ENCODE data around the gene KRT79.

Gene KRT79

DNA sequence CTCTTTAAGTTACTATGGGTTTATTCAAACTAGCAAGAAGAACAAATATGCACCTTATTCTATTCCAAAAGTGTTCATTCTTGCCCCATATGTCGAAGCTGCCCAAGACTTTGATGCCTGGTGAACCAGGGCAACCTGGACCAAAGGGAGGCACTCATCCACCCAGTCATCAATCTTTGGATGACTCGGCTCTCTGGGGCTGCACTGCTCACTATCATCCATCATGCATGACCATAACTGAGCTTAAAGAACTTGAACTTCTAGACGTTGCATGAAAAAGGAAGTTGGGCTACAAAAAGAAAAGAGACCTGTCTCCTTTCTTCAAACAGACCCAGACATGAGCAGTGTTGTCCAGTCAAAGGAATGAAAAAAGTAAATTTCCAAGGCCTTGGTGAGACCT is 21.4 kb downstream of the KRT79 start:
- no peak for DNase-seq (ENCODE audit: extremely low read depth, low read depth)
- TF ChIP-seq, protein P1, sequence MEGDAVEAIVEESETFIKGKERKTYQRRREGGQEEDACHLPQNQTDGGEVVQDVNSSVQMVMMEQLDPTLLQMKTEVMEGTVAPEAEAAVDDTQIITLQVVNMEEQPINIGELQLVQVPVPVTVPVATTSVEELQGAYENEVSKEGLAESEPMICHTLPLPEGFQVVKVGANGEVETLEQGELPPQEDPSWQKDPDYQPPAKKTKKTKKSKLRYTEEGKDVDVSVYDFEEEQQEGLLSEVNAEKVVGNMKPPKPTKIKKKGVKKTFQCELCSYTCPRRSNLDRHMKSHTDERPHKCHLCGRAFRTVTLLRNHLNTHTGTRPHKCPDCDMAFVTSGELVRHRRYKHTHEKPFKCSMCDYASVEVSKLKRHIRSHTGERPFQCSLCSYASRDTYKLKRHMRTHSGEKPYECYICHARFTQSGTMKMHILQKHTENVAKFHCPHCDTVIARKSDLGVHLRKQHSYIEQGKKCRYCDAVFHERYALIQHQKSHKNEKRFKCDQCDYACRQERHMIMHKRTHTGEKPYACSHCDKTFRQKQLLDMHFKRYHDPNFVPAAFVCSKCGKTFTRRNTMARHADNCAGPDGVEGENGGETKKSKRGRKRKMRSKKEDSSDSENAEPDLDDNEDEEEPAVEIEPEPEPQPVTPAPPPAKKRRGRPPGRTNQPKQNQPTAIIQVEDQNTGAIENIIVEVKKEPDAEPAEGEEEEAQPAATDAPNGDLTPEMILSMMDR (IDR thresholded peaks at IDR 0.05; ENCODE audit: low read depth, low read length) = no peak

DNA sequence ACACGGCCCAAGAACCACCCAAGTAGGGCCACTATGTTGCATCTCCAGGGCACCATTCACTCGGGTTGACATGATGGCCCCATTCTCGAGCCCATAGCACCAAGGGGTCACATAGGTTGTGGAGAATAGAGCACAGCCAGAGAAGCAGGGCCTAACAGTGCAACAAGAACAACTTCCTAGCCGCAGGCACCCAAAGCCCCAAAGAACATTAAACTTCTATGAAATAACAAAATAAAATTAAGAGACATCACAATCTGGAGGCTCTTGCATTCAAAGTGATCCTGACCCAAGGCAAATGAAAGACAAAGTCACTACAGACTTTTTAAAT is 22.1 kb downstream of the KRT79 start:
- TF ChIP-seq, protein P1 (IDR thresholded peaks at IDR 0.05; ENCODE audit: low read depth, low read length) = no peak
- no peak for DNase-seq (ENCODE audit: extremely low read depth, low read depth)

DNA sequence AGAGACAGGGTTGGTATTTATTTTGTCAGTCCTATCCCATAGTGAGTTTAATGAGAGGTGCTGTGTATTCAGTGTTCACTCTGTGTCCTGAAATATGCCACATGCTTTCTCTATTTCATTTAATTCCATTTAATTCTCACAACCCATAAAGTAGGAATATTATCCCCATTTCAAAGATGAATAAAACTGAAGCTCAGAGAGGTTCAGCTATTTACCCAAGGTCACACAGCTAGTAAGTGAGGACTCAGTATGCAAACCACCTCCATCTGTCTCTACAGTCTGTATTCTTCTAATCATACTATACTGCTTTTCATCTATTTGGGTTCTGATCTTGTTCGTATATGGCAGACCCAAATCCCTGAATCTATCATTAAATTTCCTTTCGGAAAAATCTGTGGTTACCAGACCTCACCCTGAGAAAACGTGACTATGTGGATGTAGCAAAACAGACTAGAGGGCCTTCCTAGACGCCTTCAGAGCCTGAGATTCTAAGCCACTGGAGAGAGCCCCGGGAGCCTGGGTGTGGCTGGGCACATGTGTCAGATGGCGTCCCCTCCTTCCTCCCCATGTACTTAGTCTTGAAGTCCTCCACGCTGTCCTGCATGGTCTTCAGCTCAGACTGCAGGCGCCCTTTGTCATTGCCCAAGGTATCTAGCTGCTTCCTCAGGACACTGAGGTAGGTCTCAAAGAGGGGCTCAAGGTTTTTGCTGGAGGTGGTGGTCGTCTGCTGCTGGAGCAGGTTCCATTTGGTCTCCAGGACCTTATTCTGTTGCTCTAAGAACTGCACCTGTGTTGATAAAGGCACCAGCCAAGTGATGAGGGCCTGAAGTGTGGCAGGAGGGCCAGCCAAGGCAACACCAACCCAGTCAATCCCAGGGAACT is 22.7 kb downstream of the KRT79 start:
- TF ChIP-seq, protein P1 (IDR thresholded peaks at IDR 0.05; ENCODE audit: low read depth, low read length) = no peak
- no peak for DNase-seq (ENCODE audit: extremely low read depth, low read depth)

DNA sequence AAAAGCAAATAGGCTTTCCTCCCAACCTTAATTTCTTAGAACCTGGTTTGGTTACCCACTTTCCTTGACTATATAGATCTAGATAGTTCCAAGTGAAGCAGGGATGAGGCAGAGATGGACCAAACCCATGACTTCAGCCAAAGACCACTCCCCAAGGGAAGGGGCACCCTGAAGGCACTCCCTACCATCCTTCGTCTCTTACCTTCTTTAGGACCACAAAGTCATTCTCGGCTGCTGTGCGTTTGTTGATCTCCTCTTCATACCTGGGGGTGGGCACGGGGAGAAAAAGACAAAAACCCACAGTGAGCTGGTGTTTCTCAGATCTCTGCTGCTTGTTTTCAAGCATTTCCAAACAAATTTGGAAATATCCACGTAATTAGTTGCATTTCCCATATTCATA is 23.6 kb downstream of the KRT79 start:
- TF ChIP-seq, protein P1 (IDR thresholded peaks at IDR 0.05; ENCODE audit: low read depth, low read length) = no peak
- DNase-seq (ENCODE audit: extremely low read depth, low read depth) = no peak

DNA sequence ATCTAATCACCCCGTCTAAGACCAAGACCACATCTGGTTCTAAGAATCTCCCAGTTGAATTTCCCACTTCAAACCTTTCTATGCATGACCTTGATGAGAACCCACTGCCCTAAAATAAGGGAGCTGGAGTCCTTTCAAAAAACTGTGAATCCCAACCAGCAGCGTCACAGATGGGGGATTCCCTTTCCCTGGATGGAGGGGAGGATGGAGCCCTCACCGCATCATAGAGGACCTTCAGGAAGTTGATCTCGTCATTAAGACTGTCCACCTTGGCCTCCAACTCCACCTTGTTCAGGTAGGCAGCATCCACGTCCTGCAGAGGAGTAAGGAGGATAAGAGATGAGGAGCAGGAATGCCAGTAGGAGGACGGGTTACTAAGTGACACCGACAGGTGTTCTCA is 24.9 kb downstream of the KRT79 start:
- no peak for DNase-seq (ENCODE audit: extremely low read depth, low read depth)
- TF ChIP-seq, protein P1 (IDR thresholded peaks at IDR 0.05; ENCODE audit: low read depth, low read length) = no peak

DNA sequence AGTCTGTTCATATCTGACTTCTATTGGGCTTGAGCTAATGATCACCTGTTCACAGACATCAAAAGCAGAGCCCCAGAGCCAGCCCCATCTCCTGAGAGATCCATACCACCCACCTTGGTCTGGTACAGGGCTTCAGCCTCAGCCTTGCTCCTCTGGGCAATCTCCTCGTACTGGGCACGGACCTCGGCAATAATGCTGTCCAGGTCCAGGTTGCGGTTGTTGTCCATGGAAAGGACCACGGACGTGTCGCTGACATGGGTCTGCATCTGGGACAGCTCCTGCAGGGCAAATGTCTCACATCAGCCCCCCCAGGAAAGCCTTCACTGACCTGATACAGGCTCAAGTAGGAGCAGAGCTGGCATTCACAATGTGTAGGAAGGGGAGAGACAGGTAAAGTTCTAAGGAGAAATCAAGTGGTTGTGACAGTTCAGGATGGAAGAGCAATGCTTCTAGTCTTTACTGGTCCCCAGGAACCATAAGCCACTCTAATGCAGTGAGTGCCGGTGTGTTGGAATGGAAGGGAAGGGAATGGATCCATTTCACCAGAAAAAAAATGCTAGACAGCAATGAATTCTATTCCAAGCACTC is 25.4 kb downstream of the KRT79 start:
- DNase-seq (ENCODE audit: extremely low read depth, low read depth) = no peak
- TF ChIP-seq, protein P1 (IDR thresholded peaks at IDR 0.05; ENCODE audit: low read depth, low read length) = no peak

All from AG09319 (cell line).